Effector memory CD8-positive, alpha-beta T cell (primary cell): ENCODE results near the gene ADGRE1.

Experiments
- ATAC-seq: fragments of 150-1000 bp; cut with Tn5 transposase; replicated peaks from 2 replicates; pipeline ENCODE4 v1.10.0; 2021; ENCODE audit warnings: mild to moderate bottlenecking, moderate library complexity
- DNase-seq, 3 experiments: peaks; one replicate each; pipeline ENCODE4 v3.0.0; 2021
- H3K27ac Mint-ChIP-seq, 2 donors: one replicate each; pipeline ENCODE4 v1.8.0; 2022; ENCODE audit warnings: mild to moderate bottlenecking in 2 of 2, mixed read lengths in 2 of 2, moderate library complexity in 2 of 2
- H3K27me3 Mint-ChIP-seq, 2 donors: one replicate each; pipeline ENCODE4 v1.8.0; 2022; ENCODE audit warnings: mixed read lengths in 2 of 2
- H3K36me3 Mint-ChIP-seq: one replicate; pipeline ENCODE4 v1.8.0; 2022; ENCODE audit warnings: mild to moderate bottlenecking, moderate library complexity, mixed read lengths; ENCODE audit not compliant: insufficient read depth
- H3K4me1 Mint-ChIP-seq, 2 donors: one replicate each; pipeline ENCODE4 v1.8.0; 2022; ENCODE audit warnings: low read depth in 2 of 2, mixed read lengths in 2 of 2
- H3K4me3 Mint-ChIP-seq, 2 donors: one replicate each; pipeline ENCODE4 v1.8.0; 2022; ENCODE audit warnings: mild to moderate bottlenecking in 2 of 2, mixed read lengths in 2 of 2, moderate library complexity in 2 of 2
- H3K9me3 Mint-ChIP-seq, 2 donors: one replicate each; pipeline ENCODE4 v1.8.0; 2022; ENCODE audit warnings: mixed read lengths in 2 of 2

Gene ADGRE1

GRCh38 chr19:6945733-6946132 lies 58.4 kb downstream of the ADGRE1 start:
- Mint-ChIP-seq H3K27me3 (peaks cover 10 to 25% of the 10 kb centered on the region in 2 donors), H3K4me1 (peaks cover 4 to 7% of the 10 kb centered on the region in 2 donors), H3K4me3 (peak overlapping the region in 1 of 2 donors; percentile 7), H3K9me3 (no peaks in the 10 kb centered on the region), H3K36me3 (no peaks in the 10 kb centered on the region), H3K27ac (no peak overlapping the region)
- DNase-seq (no peak), ATAC-seq (no peak)

- Mint-ChIP-seq H3K27ac (no peak overlapping the region), H3K4me1 (peaks cover 4 to 7% of the 10 kb centered on the region in 2 donors), H3K27me3 (peaks cover 10 to 25% of the 10 kb centered on the region in 2 donors), H3K9me3 (no peaks in the 10 kb centered on the region), H3K36me3 (no peaks in the 10 kb centered on the region), H3K4me3 (no peak overlapping the region)
- ATAC-seq (no peak), DNase-seq (no peak)
Measured at GRCh38 chr19:6947745-6948144, 60.4 kb downstream of the ADGRE1 start.

GRCh38 chr19:6948884-6949283 lies 61.5 kb downstream of the ADGRE1 start:
- Mint-ChIP-seq H3K36me3 (no peaks in the 10 kb centered on the region), H3K4me1 (peaks cover 4 to 7% of the 10 kb centered on the region in 2 donors), H3K4me3 (no peak overlapping the region), H3K9me3 (no peaks in the 10 kb centered on the region), H3K27me3 (peaks cover 10 to 25% of the 10 kb centered on the region in 2 donors), H3K27ac (no peak overlapping the region)
- ATAC-seq = no peak
- DNase-seq = no peak

GRCh38 chr19:6952956-6953355 lies 65.6 kb downstream of the ADGRE1 start:
- no peaks in the 10 kb centered on the region for H3K36me3 Mint-ChIP-seq
- DNase-seq (no peak), ATAC-seq (no peak)
- H3K9me3 Mint-ChIP-seq = no peaks in the 10 kb centered on the region
- no peak overlapping the region for H3K4me3 Mint-ChIP-seq
- no peak overlapping the region for H3K27ac Mint-ChIP-seq
- H3K27me3 Mint-ChIP-seq = peaks cover 16 to 22% of the 10 kb centered on the region in 2 donors
- peaks cover 0 to 7% of the 10 kb centered on the region in 2 donors for H3K4me1 Mint-ChIP-seq

GRCh38 chr19:6955082-6955481 lies 67.7 kb downstream of the ADGRE1 start:
- no peak overlapping the region for H3K27ac Mint-ChIP-seq

GRCh38 chr19:6956573-6956972 lies 69.2 kb downstream of the ADGRE1 start:
- H3K4me1 Mint-ChIP-seq = no peaks in the 10 kb centered on the region
- peaks cover 0 to 16% of the 10 kb centered on the region in 2 donors for H3K27me3 Mint-ChIP-seq
- H3K27ac Mint-ChIP-seq = no peak overlapping the region
- H3K9me3 Mint-ChIP-seq = no peaks in the 10 kb centered on the region
- no peak for ATAC-seq
- DNase-seq = no peak
- H3K4me3 Mint-ChIP-seq = no peak overlapping the region
- no peaks in the 10 kb centered on the region for H3K36me3 Mint-ChIP-seq

More at GRCh38 chr19:6955082-6955481, 67.7 kb downstream of the ADGRE1 start:
- H3K4me1 Mint-ChIP-seq = no peaks in the 10 kb centered on the region
- H3K9me3 Mint-ChIP-seq = no peaks in the 10 kb centered on the region
- H3K36me3 Mint-ChIP-seq = no peaks in the 10 kb centered on the region
- H3K4me3 Mint-ChIP-seq = no peak overlapping the region
- DNase-seq = no peak
- no peak for ATAC-seq
- H3K27me3 Mint-ChIP-seq = peaks cover 2 to 19% of the 10 kb centered on the region in 2 donors

GRCh38 chr19:6958791-6959190 lies 71.4 kb downstream of the ADGRE1 start:
- no peak overlapping the region for H3K27ac Mint-ChIP-seq
- no peaks in the 10 kb centered on the region for H3K9me3 Mint-ChIP-seq
- peaks cover 0 to 16% of the 10 kb centered on the region in 2 donors for H3K27me3 Mint-ChIP-seq
- H3K36me3 Mint-ChIP-seq = peaks cover 4% of the 10 kb centered on the region
- DNase-seq (no peak), ATAC-seq (no peak)
- H3K4me3 Mint-ChIP-seq = no peak overlapping the region
- H3K4me1 Mint-ChIP-seq = peaks cover 0 to 3% of the 10 kb centered on the region in 2 donors

- Mint-ChIP-seq H3K27me3 (peaks cover 0 to 4% of the 10 kb centered on the region in 2 donors), H3K4me1 (peaks cover 0 to 3% of the 10 kb centered on the region in 2 donors), H3K4me3 (no peak overlapping the region), H3K27ac (no peak overlapping the region), H3K36me3 (peaks cover 4% of the 10 kb centered on the region), H3K9me3 (no peaks in the 10 kb centered on the region)
- ATAC-seq = no peak
- no peak for DNase-seq
Measured at GRCh38 chr19:6963244-6963852, 76.0 kb downstream of the ADGRE1 start.

- ATAC-seq = no peak
- peaks cover 0 to 3% of the 10 kb centered on the region in 2 donors for H3K4me1 Mint-ChIP-seq
- peak; percentile 33 to 47 (median 40) for DNase-seq
- H3K4me3 Mint-ChIP-seq = no peak overlapping the region
- H3K27me3 Mint-ChIP-seq = no peaks in the 10 kb centered on the region
- H3K27ac Mint-ChIP-seq = no peak overlapping the region
- peaks cover 4% of the 10 kb centered on the region for H3K36me3 Mint-ChIP-seq
- H3K9me3 Mint-ChIP-seq = no peaks in the 10 kb centered on the region
Measured at GRCh38 chr19:6963937-6964336, 76.6 kb downstream of the ADGRE1 start.

- peaks cover 0 to 3% of the 10 kb centered on the region in 2 donors for H3K4me1 Mint-ChIP-seq
- DNase-seq (no peak), ATAC-seq (no peak)
- no peaks in the 10 kb centered on the region for H3K36me3 Mint-ChIP-seq
- no peak overlapping the region for H3K27ac Mint-ChIP-seq
- H3K9me3 Mint-ChIP-seq = no peaks in the 10 kb centered on the region
- no peak overlapping the region for H3K4me3 Mint-ChIP-seq
- H3K27me3 Mint-ChIP-seq = peaks cover 3 to 13% of the 10 kb centered on the region in 2 donors
Measured at GRCh38 chr19:6967967-6968366, 80.6 kb downstream of the ADGRE1 start.

- Mint-ChIP-seq H3K4me1 (no peaks in the 10 kb centered on the region), H3K36me3 (no peaks in the 10 kb centered on the region), H3K27me3 (peaks cover 6 to 24% of the 10 kb centered on the region in 2 donors), H3K4me3 (no peak overlapping the region), H3K27ac (no peak overlapping the region), H3K9me3 (no peaks in the 10 kb centered on the region)
- ATAC-seq (no peak), DNase-seq (no peak)
Measured at GRCh38 chr19:6969490-6969889, 82.1 kb downstream of the ADGRE1 start.

- H3K27me3 Mint-ChIP-seq = peaks cover 9 to 29% of the 10 kb centered on the region in 2 donors
- H3K4me1 Mint-ChIP-seq = no peaks in the 10 kb centered on the region
- no peak overlapping the region for H3K4me3 Mint-ChIP-seq
- no peak for DNase-seq
- H3K9me3 Mint-ChIP-seq = no peaks in the 10 kb centered on the region
- ATAC-seq = no peak
- H3K36me3 Mint-ChIP-seq = no peaks in the 10 kb centered on the region
- H3K27ac Mint-ChIP-seq = no peak overlapping the region
Measured at GRCh38 chr19:6970021-6970420, 82.6 kb downstream of the ADGRE1 start.

- H3K27me3 Mint-ChIP-seq = peaks cover 12 to 33% of the 10 kb centered on the region in 2 donors
- H3K4me1 Mint-ChIP-seq = no peaks in the 10 kb centered on the region
- no peaks in the 10 kb centered on the region for H3K36me3 Mint-ChIP-seq
- DNase-seq (no peak), ATAC-seq (no peak)
- no peaks in the 10 kb centered on the region for H3K9me3 Mint-ChIP-seq
- H3K27ac Mint-ChIP-seq = no peak overlapping the region
- no peak overlapping the region for H3K4me3 Mint-ChIP-seq
Measured at GRCh38 chr19:6970443-6970842, 83.1 kb downstream of the ADGRE1 start.

- Mint-ChIP-seq H3K4me1 (no peaks in the 10 kb centered on the region), H3K27me3 (peaks cover 12 to 40% of the 10 kb centered on the region in 2 donors), H3K27ac (no peak overlapping the region), H3K36me3 (no peaks in the 10 kb centered on the region), H3K4me3 (no peak overlapping the region), H3K9me3 (no peaks in the 10 kb centered on the region)
- ATAC-seq (no peak), DNase-seq (no peak)
Measured at GRCh38 chr19:6971366-6971765, 84.0 kb downstream of the ADGRE1 start.
